ENCODE measurements around the gene ASB2. TPM values are rescaled to one million over a fixed set of nuclear protein-coding genes. Genes with fewer than 3 reads are reported as not detected.

Gene ASB2
- total RNA-seq, 1 experiment from 2014 or later = 0.35 TPM

GRCh38 chr14:94000267-94000666 is 23.9 kb upstream of the ASB2 start:
- Mint-ChIP-seq H3K9me3 (no peaks in the 10 kb centered on the region), H3K4me1 (peaks cover 4 to 30% of the 10 kb centered on the region in 2 experiments), H3K4me3 (no peak overlapping the region; a peak in 1 of 5 replicates), H3K27me3 (ENCODE audit: low read depth) (peaks cover 9% of the 10 kb centered on the region), H3K27ac (no peak overlapping the region), H3K36me3 (ENCODE audit: insufficient read depth in 1 of 3, low read depth in 3 of 3) (no peaks in the 10 kb centered on the region)
- H3K23ac ChIP-seq (ENCODE audit: insufficient read length, low read depth, low read length) = no peak overlapping the region
- H3K79me1 ChIP-seq (ENCODE audit: insufficient read depth, low read depth, low read length, poor library complexity, severe bottlenecking) = no peaks in the 10 kb centered on the region
- no peak overlapping the region for H2BK120ac ChIP-seq (ENCODE audit: low read depth, low read length, poor library complexity, severe bottlenecking)
- TF ChIP-seq CTCF (conservative IDR thresholded peaks at IDR 0.05) = no peak
- no peak overlapping the region for H3K14ac ChIP-seq (ENCODE audit: insufficient read depth, low read length)
- no peak overlapping the region for H2BK12ac ChIP-seq (ENCODE audit: insufficient read length, low read depth, low read length)
- no peak overlapping the region for H2AK5ac ChIP-seq (ENCODE audit: insufficient read length, low read length)
- no peak overlapping the region for H4K5ac ChIP-seq (ENCODE audit: insufficient read length, low read depth, low read length)
- H3K18ac ChIP-seq (ENCODE audit: insufficient read length, low read depth, low read length) = no peak overlapping the region
- no peaks in the 10 kb centered on the region for H3K4me1 ChIP-seq (ENCODE audit: insufficient read depth, low read length)
- H2BK15ac ChIP-seq (ENCODE audit: low read depth, low read length) = no peak overlapping the region
- H4K20me1 ChIP-seq (ENCODE audit: control insufficient read depth, insufficient read depth, insufficient read length) = no peaks in the 10 kb centered on the region
- no peaks in the 10 kb centered on the region for H3K9me3 ChIP-seq (ENCODE audit: control insufficient read depth, low read depth, low read length)
- no peak overlapping the region for H2BK20ac ChIP-seq (ENCODE audit: low read depth, low read length, poor library complexity, severe bottlenecking)
- no peaks in the 10 kb centered on the region for H3K79me2 ChIP-seq (ENCODE audit: insufficient read depth, low read length)
- H4K8ac ChIP-seq (replicated peaks; ENCODE audit: insufficient read length, low read depth, low read length) = no peak overlapping the region
- H3K56ac ChIP-seq (ENCODE audit: insufficient read length, low read depth, low read length) = no peak overlapping the region
- no peak overlapping the region for H4K91ac ChIP-seq (ENCODE audit: insufficient read length, low read depth, low read length)
- no peak overlapping the region for H3K27ac ChIP-seq (ENCODE audit: insufficient read length, low read depth, low read length)
- no peak overlapping the region for H2BK5ac ChIP-seq (ENCODE audit: insufficient read length, low read length)
- WGBS (ENCODE audit: extremely low coverage, insufficient read length, low lambda C conversion rate) = no CpG with 5 or more reads among the region's 6 CpGs
- no peak overlapping the region for H3K4ac ChIP-seq (ENCODE audit: low read depth, low read length)
- H3K9ac ChIP-seq (ENCODE audit: extremely low read depth, insufficient read length, low read length) = no peak overlapping the region
- no peak overlapping the region for H3T11ph ChIP-seq (ENCODE audit: low read length)
- DNase-seq = no peak
- H3K4me2 ChIP-seq (ENCODE audit: insufficient read depth, insufficient read length, low read length) = no peak overlapping the region
- no peak overlapping the region for H2AFZ ChIP-seq (ENCODE audit: low read length)
- no peaks in the 10 kb centered on the region for H3K23me2 ChIP-seq (ENCODE audit: insufficient read length, low read depth, low read length, poor library complexity, severe bottlenecking)
- no peaks in the 10 kb centered on the region for H3K27me3 ChIP-seq (ENCODE audit: insufficient read depth, low read length)
